ENCODE measurements around the gene BNIP3. TPM values are rescaled to one million over a fixed set of nuclear protein-coding genes. Genes with fewer than 3 reads are reported as not detected.

The BNIP3 gene
- total and polyA plus RNA-seq, 2 of the 8 experiments (the other 6 are each of a cell fraction or from before 2014, with no cell fraction given), result 25.8 to 58.9 TPM

DNA sequence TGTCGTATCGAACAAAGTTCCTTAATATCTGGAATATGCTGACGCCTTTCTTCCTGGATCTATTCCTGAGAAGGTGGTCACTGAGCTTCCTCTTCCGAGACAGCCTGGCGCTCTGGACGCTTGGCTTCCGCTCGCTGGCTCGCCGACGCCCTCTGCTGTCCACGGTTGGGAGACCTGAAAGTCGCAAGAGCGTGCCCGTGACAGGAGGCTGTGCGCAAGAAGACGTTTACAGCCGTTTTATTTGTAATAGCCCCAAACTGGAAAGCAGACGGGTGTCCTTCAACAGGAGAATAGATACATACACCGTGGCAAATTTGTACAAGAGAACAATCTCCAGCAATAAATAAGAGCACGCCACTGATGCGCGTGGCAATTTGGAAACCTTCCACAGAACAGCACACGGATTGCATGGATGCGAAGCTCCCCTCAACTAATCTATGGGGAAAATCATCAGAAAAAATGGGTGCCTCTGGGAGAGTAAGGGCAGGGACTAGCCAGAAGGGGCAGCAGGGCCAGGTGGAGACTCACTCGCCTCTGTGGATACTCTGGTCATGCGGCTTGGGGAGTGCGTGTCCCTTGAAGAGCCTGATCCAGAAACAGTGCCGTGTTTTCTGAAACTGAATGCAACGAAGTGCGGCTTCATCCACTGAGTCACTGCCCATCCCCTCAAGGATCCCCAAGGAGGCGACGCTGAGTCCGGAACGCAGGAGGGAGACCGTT lies 41.5 kb upstream of the BNIP3 start (continued):
- TF ChIP-seq, protein P1, sequence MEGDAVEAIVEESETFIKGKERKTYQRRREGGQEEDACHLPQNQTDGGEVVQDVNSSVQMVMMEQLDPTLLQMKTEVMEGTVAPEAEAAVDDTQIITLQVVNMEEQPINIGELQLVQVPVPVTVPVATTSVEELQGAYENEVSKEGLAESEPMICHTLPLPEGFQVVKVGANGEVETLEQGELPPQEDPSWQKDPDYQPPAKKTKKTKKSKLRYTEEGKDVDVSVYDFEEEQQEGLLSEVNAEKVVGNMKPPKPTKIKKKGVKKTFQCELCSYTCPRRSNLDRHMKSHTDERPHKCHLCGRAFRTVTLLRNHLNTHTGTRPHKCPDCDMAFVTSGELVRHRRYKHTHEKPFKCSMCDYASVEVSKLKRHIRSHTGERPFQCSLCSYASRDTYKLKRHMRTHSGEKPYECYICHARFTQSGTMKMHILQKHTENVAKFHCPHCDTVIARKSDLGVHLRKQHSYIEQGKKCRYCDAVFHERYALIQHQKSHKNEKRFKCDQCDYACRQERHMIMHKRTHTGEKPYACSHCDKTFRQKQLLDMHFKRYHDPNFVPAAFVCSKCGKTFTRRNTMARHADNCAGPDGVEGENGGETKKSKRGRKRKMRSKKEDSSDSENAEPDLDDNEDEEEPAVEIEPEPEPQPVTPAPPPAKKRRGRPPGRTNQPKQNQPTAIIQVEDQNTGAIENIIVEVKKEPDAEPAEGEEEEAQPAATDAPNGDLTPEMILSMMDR (IDR thresholded peaks at IDR 0.05; ENCODE audit: control extremely low read depth in 1 of 3, insufficient read depth in 1 of 3, low read depth in 1 of 3, low read length in 3 of 3), result peak; percentile 85 to 93 (median 89)
- TF ChIP-seq EGR1 (IDR thresholded peaks at IDR 0.05; ENCODE audit: borderline replicate concordance, low read depth, low read length) (0 out of 2 replicates have a peak, but pooled peaks have one; percentile 19), POLR2AphosphoS5 (IDR thresholded peaks at IDR 0.05; ENCODE audit: low read depth, low read length) (no peak), KDM5A (IDR thresholded peaks at IDR 0.05; ENCODE audit: low read length) (no peak)
